Endometrial microvascular endothelial cells (primary cell): Measurements from ENCODE around the gene EXOC1L. TPM values are rescaled to one million over a fixed set of nuclear protein-coding genes. Genes with fewer than 3 reads are reported as not detected.
"Not testable (repeated sequence)": the region's sequence is repeated elsewhere in the genome, so short reads cannot be mapped to it uniquely, and the experiment has no call there.

ENCODE experiments used
- in situ Hi-C: cut with HindIII; loops from 2 replicates; pipeline ENCODE4 v1.10.0; 2017; ENCODE audit warnings: low sequenced_read_pairs, low pct_unique_long_range_greater_than_20kb; ENCODE audit errors: inconsistent ontology term
- total RNA-seq: library from RNA; depleted of rRNA; stranded (reverse); fragments of >200 nt; gene quantifications from one replicate; pipeline ENCODE4 v1.2.3, GENCODE V29; 2015; ENCODE audit errors: inconsistent ontology term

The EXOC1L gene
- total RNA-seq, 1 donor from 2014 or later = not detected

DNA sequence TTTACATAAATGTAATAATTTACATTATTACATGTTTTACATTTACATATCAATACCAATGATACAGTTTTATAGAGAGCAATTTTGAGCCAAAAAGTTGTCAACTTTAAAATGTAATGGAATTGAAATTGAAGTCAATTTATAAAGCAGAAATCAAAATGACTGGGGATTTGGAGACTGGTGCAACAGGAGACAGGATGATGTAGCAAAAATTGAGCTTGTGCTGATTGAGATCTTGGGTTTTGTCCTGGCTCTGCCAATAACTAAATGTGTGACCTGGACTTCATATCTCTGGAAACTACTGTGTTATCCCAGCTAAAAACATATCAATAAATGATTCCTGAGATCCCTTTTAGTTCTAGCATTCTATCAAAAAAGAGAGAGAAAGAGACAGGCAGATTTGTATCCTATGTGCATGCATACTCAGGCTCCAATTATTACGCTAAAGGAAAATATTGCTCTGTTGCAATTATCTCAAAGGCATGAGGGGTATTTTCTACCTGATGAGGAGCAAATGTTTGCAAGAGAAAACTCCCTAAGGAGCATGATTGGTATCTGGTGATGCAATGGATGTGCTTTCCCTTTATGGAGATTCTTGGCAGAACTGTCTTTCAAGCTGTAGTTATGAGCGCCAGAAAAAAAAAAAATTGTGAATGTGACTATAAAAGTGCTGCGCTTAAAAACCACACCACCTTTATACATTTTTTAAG, 14.7 kb downstream of the EXOC1L start:
- in situ Hi-C loops = no loop called here

DNA sequence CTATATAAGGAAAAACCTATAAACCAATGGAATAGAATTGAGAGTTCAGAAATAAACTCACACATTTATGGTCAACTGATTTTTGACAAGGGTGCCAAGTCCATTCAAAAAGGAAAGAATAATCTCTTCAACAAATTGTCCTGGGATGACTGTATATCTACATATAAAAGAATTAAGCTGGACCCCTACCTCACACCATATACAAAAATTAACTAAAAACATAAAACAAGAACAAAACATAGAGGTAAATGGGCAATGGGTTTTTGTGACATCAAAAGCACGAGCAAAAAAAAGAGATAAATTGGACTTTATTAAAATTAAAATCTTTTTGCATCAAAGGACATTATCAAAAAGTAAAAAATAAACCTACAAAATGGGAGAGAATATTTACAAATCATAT, 18.3 kb downstream of the EXOC1L start:
- in situ Hi-C loops = no loop called here

DNA sequence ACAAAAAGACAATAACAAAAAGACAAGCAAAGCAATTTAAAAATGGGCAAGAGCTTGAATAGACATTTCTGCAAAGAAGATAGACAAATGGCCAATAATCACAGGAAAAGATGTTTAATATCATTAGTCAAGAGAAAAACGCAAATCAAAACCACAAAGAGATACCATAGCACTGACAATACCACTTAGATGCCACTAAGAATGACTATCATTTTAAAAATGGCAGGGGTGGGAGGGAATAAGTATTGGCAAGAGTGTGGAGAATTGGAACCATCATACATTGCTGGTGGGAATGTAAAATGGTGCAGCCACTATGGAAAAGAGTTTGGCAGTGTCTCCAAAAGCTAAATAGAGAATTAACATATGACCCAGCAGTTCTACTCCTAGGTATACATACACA, 18.8 kb downstream of the EXOC1L start:
- in situ Hi-C loops = no loop called here

DNA sequence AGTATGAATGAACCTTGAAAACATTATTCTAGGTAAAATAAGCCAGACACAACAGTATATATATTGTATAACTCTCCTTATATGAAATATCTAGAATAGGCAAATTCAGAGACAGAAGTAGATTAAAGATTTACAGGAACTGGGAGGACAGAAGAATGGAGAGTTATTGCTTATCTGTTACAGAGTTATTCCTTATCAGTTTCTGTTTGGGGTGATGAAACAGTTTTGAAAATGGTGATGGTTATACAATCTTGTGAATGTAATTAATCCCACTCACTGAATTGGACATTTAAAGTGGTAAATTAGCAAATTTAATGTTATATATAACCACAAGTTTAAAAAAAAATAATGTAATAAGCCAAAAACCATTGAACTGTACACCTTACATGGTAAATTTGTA, 19.4 kb downstream of the EXOC1L start:
- in situ Hi-C loops = no loop called here

DNA sequence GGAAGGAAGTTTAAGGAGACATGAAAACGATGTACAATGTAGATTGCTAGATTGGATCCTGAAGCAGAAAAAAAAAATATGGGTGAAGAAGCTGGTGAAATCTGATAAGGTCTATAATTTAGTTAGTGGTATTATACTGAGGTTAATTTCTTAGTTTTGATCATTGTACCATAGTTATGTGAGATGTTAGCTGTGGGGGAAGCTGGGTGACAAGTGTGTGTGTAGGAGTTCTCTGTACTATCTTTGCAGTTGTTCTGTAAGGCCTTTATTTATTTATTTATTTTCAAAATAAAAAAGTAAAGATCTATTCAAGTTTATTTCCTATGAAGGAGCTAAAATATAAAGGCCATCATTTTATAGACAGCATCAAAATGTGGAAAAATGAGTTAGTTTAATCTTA, 21.4 kb downstream of the EXOC1L start:
- in situ Hi-C loops = no loop called here

DNA sequence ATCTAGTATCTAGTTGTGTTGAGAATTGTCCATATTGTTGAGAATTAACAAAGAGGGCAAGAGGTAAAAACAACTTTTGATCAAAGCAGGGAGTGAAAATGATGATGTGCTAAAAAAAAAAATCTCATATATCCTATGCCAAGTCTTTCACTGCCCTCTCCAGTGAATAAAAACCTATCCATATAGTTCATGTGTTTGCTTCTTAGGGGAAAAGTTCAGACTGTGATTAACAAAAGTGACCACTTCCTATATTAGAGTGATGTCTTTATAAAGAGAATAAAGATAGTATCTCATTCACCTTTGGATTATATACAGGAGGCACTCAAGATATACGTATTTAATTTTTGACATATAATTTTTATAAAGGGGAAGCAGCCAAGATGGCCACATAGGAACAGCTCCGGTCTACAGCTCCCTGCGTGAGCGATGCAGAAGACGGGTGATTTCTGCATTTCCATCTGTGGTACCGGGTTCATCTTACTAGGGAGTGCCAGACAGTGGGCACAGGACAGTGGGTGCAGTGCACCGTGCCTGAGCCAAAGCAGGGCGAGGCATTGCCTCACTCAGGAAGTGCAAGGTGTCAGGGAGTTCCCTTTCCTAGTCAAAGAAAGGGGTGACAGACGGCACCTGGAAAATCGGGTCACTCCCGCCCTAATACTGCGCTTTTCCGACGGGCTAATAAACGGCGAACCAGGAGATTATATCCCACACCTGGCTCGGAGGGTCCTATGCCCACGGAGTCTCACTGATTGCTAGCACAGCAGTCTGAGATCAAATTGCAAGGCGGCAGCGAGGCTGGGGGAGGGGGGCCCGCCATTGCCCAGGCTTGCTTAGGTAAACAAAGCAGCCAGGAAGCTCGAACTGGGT, 22.0 kb downstream of the EXOC1L start:
- in situ Hi-C loops = not testable (repeated sequence)

DNA sequence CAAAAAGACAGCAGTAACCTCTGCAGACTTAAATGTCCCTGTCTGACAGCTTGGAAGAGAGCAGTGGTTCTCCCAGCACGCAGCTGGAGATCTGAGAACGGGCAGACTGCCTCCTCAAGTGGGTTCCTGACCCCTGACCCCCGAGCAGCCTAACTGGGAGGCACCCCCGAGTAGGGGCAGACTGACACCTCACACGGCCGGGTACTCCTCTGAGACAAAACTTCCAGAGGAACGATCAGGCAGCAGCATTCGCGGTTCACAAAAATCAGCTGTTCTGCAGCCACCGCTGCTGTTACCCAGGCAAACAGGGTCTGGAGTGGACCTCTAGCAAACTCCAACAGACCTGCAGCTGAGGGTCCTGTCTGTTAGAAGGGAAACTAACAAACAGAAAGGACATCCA, 22.7 kb downstream of the EXOC1L start:
- in situ Hi-C loops = not testable (repeated sequence)

DNA sequence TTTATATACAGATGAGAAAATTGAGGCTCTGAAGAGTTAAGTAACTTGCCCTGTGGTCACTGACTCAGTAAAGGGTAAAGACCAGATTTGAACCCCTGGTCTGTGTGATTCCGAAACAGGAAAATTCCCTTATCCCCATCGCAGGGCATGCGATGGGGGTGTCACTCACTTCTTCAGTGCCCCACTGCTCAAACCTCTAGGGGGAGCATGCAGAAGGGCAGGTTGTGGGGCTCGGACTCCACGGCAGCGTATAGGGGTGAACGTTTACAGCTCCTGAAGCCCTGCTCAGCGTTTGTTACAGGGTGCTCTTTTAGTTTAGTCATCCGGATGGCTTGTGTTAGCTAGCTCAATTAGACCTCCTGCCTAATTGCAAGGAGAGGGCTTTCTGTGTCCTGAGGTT, 30.1 kb downstream of the EXOC1L start:
- in situ Hi-C loops = no loop called here

DNA sequence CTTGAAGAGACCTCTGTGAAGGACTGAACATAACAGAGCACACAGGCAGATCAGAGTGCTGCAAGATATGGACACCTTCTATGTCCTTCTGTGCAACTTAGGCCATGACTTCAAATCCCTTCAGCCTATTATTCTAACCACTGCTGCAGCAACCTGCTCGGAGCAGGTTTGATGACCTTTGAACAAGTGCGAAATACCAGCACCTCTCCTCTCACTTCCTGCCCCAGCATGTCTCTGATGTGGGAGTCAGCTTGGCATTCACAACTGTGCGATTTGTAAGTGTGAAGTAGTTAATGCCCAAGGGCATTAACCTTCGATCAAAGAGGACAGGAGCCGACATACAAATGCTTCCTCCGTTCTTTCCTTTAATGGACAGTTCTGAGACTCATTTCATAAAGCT, 32.3 kb downstream of the EXOC1L start:
- in situ Hi-C loops = no loop called here

DNA sequence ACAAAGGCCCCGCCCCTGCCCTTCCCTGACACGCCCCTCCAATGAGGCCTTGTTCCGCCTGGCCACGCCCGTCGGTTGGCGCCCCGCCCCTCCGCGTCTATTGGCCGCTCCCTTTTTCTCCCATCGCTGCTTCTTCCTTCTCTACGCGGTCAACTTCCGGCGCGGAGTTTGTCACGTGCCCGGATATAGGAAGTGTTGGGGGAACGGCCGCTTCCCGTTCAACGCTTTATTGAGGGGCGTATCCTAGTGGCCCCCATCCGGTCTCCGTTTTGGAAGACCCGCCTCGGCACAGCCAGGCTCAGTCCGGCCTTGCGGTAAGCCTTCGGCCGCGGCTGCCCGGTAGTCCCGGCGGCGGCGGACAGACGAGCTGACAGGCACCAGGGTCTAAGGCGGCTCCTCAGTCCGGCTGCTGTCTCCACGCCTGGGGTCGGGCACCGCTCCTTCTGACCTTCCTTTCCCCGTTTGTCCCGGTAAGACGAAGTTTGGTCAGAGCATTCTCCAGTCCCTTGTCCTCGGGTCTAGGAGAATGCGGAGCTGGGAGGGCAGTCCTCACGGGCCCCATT, 34.0 kb downstream of the EXOC1L start, which contains the start of gene EXOC1:
Gene EXOC1, plus strand, starts transcription at position 165 of the 563 bp plus-strand sequence. CDS start 4,676 bp downstream, outside the sequence.
- in situ Hi-C loops = no loop called here

DNA sequence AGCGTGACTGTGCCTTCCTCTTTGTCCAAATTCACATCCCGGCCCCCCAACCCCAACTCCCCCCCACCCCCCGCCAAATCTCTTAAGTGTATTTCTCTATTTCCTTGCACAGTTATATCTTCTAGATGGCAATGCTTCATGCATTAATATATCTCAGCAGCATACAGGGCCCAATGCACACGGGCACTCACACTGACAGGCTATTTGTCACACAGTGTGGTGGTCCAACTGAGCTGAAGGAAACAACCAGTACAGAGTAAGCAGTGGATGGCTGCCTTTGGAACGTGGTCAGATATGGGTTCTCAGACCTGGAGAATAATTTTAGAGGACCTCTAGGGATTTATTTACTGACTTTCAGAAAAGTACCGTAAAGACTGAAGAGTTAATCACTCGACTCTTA, 34.5 kb downstream of the EXOC1L start:
- in situ Hi-C loops = no loop called here

DNA sequence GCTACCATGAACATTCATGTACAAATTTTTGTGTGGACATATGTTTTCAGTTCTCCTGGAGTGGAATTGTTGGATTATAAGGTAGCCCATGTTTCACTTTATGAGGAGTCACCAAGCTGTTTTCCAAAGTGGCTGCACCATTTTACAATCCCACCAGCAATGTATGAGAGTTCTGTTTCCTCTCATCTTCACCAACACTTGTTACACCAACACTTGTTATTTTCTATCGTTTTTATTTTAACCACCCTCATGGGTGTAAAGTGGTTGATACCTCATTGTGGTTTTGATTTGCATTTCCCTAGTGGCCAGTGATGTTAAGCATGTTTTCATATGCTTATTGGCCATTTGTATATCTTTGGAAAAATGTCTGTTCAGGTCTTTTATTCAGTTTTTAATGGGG, 38.0 kb downstream of the EXOC1L start:
- in situ Hi-C loops = no loop called here

DNA sequence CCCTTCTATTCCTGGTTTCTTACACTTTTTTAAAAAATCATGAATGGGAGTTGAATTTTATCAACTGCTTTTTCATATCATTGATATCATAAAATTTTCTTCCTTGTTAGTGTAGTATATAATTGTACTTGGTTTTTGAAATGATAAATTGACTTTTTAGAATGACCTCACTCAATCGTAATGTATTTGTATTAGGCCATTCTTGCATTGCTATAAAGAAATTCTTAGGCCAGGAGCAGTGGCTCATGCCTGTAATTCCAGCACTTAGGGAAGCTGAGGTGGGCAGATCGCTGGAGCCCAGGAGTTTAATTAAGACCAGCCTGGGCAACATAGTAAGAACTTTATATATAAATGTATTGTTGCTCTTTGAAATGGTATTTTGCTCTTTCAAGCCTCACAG, 40.1 kb downstream of the EXOC1L start:
- in situ Hi-C loops = no loop called here

DNA sequence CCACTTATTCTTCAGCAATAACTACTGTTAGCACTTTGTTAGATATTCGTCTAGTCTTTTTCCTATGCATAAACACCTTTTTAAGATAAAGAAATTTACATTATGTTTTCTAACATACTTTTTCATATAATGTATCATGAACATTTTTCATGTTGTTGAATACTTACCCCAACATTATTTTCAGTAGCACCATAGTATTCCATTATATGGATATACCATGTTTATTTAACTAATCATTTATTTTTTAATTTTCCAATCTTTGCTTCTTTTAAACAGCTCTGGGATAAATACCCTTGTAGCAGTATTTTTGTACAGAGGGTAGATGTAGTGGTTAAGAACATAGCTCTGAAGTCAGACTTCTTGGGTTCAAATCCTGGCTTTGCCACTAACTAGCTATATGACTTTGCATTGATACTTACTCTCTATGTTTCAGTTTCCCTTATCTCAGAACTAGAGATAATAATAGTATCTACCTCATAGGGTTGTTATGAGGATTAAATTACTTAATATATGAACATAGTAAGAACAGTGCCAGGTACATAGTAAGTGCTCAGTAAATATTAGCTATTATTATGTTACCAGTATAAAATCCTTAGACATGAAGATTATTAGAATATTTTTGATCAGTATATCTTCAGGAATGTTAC, 45.1 kb downstream of the EXOC1L start:
- in situ Hi-C loops = no loop called here

DNA sequence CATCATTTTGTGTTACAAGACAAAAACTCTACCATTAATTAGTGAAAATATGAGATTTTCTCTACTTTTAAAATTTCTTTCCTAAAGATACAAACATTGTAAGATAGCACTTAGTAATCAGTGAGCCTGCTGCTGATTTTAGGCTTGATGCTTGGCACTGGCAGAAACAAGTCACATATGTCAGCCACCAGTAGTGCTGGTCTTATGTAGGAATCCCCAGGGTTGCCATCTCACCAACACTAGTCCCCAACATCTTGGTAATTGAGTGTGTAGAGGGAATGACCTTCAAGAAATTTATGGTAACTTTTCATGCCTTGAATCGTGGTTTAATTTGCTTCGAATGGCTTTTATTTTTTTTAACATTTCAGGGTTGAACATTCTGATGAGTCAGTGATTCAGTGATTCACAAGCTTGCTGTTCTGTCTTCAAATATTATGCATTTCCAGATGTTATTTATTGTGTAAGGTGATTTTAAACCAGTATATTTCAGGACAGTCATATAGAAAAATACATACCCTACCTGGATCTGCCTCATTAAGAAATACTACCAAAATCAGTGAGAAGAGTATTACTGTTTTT, 45.7 kb downstream of the EXOC1L start:
- in situ Hi-C loops = no loop called here

DNA sequence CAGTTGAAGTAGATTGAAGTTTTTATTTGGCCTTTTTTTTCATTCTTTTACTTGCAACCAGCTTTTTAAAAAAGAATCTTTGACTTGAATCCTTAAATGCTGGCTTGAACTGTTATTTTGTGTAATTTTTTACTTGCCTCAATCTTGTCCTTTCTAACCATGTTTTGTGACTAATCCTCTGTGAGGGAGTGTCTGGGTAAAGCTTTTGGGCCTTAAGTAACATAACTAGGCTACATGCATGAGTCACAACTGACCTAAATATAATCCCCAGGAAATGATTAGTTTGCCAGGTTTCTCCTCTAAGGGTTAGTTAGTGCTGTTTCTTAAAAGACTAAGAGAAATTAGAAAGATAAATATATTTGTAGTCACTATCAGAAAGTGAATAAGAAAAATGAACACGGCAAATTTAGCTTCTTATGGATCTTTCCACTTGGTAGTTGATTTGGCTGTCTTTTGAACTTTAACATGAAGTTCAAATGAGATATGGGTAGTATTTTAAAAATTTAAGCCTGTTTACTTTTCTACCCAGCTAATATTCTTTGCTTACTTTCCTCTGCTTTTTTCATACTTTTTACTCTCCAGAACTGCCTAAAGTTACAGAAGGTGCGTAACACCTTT, 46.8 kb downstream of the EXOC1L start:
- in situ Hi-C loops = no loop called here

DNA sequence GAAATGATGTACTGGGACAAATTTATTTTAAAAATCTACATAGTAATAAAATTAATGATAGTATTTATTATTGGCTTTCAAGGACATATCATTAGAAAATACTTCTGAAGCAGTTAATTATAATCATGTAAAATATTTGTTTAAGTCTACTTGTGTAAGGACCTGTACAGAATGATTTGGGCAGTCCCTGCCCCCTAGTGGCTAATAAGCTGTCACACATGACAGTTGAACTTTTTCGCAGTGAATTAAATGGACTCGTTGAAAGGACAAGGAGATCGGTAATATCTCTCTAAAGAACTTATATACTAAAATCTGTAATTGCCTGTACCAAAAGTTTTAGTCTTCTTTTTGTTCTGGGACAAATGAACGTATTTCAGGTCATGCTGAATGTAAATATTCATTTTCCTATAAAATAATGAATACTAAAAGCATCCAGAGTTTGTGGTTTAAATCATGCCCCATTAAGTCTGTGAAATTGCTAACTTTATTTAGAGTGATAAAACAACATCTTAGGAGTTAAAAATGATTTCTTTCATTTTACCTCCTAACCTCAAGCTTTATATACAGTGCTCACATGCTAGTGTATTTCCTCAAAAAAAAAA, 47.5 kb downstream of the EXOC1L start:
- in situ Hi-C loops = no loop called here

DNA sequence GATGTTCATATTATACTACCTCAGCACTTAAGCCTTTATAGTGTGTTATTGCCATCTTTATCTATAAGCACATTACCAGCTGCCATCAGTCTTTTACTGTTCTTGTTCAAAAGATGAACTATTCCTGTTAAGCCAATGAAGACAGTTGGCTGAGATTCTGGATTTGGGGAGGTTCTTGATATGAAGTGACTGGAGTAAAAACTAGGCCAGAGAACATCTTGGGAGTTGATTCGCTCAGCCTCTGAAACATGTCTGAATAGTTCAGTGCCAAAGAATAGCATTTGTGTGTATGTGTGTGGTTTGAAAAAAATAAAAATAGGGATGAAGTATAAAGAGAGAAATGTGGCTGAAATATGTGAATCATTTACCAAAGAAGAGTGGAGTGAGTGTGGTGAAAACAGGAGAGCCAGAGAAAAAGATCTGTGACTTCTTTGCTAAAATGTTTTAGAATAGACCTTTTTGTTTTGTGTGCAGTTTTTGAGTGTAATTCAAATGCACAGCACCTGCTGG, 49.0 kb downstream of the EXOC1L start:
- in situ Hi-C loops = no loop called here
